ENCODE results near the gene ARHGEF19.
"Not testable (repeated sequence)": the region's sequence is repeated elsewhere in the genome, so short reads cannot be mapped to it uniquely, and the experiment has no call there.

ARHGEF19 gene

DNA sequence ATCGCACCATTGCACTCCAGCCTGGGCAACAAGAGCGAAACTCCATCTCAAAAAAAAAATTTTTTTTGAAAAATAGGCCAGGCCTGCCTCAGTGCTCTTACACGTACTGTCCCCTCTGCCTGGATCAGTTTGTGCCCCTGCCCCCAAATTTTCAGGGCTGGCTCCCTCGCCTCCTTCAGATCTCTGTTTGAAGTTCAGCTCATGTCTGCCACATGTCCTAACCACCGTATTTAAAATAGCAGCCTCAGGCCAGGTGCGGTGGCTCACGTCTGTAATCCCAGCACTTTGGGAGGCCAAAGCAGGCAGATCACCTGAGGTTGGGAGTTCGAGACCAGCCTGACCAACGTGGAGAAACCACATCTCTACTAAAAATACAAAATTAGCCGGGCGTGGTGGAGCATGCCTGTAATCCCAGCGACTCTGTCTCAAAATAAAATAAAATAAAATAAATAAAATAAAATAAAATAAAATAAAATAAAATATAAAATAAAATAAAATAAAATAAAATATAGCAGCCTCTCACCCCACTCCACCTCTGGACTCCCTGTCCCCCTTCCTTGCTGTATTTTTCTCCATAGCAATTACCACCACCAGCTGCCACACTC is 48.7 kb downstream of the ARHGEF19 start:
- ATAC-seq, result not testable (repeated sequence)

- peak; percentile 45 to 61 for ATAC-seq
Observed at GRCh38 chr1:16162163-16162822, 50.2 kb downstream of the ARHGEF19 start.

GRCh38 chr1:16161717-16162116 is 50.7 kb downstream of the ARHGEF19 start:
- ATAC-seq, result no peak

DNA sequence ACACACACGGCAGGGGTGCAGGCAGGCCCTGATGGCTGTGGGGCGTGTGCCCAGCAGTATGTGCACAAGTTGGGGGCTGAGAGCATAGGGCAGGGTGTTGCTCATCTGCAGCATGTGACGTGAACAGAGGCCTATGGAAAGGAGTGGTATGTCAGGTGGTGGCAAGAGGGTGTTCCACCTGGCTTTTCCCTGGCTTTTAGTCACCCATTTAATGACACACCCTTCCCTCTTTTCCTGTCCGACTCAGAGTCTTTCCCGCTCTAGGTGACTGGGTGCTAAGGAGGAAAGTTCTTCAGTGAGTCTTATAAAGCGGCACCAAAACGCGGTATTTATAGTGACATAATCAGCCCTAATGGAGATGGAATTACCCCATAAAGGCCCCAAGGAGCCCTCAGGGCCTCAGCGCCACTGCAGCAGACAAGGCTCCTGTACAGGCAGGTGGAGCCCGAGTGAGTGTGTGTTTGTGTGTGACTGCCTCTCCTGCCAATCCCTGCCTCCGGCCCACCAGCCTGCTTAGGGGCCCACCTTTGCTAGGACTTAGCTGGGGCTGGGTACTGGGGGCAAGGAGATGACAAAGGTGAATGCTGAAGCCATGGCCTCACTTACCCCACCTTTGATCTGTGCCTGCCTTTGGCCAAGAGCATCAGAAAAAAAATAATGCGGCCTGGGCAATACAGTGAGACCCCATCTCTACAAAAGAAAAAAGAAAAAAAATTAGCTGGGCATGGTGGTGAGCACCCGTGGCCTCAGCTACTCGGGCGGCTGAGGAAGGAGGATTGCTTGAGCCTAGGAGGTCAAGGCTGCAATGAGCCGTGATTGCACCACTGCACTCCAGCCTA is 53.2 kb downstream of the ARHGEF19 start:
- no peak for ATAC-seq

- ATAC-seq, result peak; percentile 50 to 59
Observed at GRCh38 chr1:16158025-16158424, 54.4 kb downstream of the ARHGEF19 start.

DNA sequence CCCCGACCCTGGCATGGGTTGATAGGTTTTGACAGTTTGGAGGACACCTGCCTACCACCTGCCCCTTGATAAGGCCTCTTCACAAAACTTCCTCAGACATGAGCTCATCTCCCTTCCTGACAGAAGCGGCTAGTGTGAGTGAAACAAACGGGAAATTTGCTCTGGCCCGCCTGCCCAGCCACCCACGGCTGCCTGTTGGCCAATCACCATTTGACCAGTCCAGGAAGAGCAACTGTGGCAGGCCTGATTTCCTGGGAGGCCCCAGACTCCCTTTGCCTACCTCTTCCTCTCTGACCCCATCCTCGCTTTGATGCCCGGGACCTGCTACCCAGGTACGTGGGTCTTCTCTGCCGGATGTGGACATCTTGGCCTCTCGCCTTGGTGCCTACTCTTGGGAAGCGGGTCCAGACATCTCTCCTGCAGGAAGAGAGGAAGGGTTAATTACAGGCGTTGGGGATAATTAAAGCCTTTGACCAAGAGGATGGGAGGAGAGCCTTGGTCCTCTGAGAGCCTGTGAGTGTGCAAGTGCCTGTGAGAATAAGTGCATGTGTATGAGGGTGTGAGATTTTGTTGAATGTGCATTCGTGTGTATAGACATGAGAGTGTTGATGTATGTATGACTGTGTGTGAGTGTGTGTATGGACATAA is 55.5 kb downstream of the ARHGEF19 start:
- no peak for ATAC-seq

GRCh38 chr1:16155537-16156410 is 56.7 kb downstream of the ARHGEF19 start, which contains the start of gene EPHA2:
TSS of gene EPHA2 (minus strand) at chr1:16156069. CDS start at chr1:16155932, 137 bp downstream.
- ATAC-seq, result no peak

DNA sequence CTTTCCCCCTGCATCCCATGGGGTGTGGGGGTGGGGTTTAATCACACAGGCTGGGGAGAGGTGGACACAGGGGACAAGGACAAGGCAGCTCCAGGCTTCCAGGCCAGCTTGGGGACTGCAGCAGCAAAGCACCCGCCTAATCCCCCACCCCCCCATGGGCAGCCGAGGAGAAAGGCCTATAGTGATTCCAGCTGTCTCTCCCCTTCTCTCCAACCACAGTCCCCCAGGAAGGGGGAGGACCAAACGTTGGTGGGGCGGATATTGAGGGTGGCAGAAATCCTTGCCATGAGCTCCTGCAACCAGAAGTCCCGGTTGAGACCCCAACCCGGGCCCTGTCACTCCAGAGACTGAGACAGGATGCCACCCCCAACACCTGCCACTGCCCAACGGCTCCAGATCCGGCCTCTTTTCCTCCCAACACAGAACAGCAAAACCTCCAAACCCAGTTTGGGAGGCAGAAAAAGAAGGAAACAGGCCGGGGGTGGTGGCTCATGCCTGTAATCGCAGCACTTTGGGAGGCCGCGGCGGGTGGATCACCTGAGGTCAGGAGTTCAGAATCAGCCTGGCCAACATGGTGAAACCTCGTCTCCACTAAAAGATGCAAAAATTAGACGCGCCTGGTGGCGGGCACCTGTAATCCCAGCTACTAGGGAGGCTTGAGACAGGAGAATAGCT is 58.3 kb downstream of the ARHGEF19 start:
- ATAC-seq, result no peak

DNA sequence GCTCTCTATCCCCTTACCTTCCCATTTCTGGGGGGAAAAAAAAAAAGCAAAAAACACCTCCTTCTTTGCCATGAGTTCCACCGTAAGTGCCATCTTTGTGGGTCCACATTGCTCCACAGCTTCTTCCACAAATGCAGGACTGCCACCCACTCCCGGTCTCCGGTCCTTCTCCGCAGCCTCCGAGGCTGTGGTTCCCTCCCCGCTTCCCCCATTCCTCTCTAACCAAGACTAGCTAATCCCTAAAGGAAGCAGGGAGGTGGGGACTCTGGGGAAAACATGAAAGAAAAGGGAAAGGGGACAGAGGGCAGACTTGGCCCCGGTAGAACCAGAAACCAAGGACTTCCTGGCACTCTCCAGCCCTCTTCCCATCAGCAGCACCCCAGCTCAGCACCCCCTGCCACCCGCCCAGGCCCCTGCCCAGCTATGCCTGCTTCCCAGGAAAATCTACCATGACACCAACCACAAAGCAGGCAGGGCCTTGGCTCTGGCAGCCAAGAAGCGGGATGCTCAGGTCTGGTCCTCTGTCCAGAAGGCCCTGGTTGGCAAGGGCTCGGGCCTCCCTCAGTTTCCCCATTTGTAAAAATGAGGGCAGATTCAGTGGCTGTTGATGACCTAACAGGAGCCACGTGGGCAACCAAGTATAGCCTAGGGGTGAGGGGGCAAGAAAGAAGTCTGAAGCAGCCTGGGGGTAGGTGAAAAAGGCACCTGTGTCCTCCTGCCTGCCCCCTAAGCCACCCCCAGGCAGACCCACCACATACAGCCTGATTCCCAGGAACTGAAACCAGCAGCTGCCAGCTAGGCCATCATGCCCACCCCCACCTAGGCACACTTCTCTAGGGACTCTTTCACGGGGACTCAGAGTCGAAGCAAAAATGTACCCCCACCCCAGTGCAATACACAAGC is 59.1 kb downstream of the ARHGEF19 start:
- no peak for ATAC-seq

GRCh38 chr1:16152481-16153087 is 59.9 kb downstream of the ARHGEF19 start:
- no peak for ATAC-seq

- ATAC-seq, result no peak
Observed at GRCh38 chr1:16151995-16152384, 60.5 kb downstream of the ARHGEF19 start.

DNA sequence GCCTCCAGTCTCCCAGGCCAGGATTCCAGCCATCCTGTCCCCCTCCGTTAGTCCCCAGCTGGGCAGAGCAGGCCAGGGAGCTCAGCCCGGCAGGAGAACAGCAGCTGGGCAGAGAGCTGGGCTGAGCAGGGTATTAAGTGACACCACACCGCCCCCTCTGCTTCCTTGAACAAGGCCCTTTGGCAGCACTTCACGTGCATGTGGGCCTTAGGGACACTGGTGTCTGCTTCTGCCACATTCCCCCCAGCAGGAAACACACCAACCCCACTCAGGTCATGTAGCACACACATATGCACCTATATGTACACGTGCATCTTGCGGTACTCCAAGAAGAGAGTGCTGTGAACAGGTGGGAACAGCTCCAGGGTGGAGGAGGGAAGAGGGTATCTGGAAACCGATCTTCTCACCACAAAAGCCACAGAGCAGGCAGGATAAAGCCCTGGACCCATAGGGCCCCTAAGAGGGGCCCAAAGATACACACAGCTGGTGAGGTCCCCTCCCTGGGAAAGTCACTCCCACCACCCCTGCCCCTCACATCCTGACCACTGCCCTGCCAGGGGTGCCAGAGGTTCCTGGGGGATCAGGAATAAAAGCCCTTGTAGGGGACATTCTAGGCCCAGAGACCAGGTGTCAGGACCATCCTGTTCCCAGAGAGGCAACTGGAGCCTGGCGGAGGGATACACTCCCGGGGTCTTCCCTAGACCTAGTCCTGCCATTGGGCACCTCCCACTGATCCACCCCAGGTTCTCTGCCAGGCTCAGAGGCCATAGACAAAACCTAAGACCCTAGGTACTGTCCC is 61.1 kb downstream of the ARHGEF19 start:
- ATAC-seq, result no peak

- no peak for ATAC-seq
Observed at GRCh38 chr1:16150508-16150907, 61.9 kb downstream of the ARHGEF19 start.

- ATAC-seq, result no peak
Observed at GRCh38 chr1:16149702-16150488, 62.6 kb downstream of the ARHGEF19 start.

DNA sequence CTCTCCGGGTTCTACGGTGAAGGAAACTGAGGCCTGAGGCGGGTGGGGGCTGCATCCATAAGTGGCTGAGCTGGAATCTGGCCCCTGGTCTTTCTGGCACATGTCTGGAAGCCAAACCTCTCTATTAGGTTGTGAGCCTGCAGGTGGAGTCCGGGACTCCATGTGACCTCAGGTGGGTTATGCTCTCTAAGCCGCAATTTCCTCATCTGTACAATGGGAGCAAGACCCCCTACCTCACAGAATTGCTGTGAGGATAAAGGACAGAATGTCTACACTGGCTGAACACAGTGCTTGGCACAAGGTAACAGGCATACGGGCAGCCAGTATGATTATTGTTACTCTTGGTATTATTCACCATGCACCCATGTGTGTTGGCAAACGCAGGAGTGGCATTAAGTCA is 63.3 kb downstream of the ARHGEF19 start:
- no peak for ATAC-seq

- ATAC-seq, result no peak
Observed at GRCh38 chr1:16148329-16149092, 63.9 kb downstream of the ARHGEF19 start.
